Prostate gland (tissue), 2 donors: ENCODE data around the gene AGL. TPM values are rescaled to one million over a fixed set of nuclear protein-coding genes. Genes with fewer than 3 reads are reported as not detected.
"Not testable (repeated sequence)": the region's sequence is repeated elsewhere in the genome, so short reads cannot be mapped to it uniquely, and the experiment has no call there.

Experiments used
- DNase-seq: peaks from one replicate; pipeline ENCODE4 v3.0.0-alpha.2; 2019; ENCODE audit warnings: low spot score
- H3K27ac ChIP-seq, 2 donors: fragments of 200-600 bp; sonication (generic); 2 replicates each; pipeline ENCODE4 v1.5.1; 2017 to 2019
- H3K27me3 ChIP-seq: fragments of 200-600 bp; sonication (generic); replicated peaks from 2 replicates; pipeline ENCODE4 v1.5.1; 2019; ENCODE audit not compliant: insufficient read depth
- H3K36me3 ChIP-seq, 2 donors: fragments of 200-600 bp; sonication (generic); 1 replicate in 1 of 2; 2 replicates in 1 of 2; pipeline versions ENCODE4 v1.5.1 to v1.8.1; 2017 to 2019
- H3K4me1 ChIP-seq: fragments of 200-600 bp; sonication (generic); replicated peaks from 2 replicates; pipeline ENCODE4 v1.5.1; 2019
- H3K4me3 ChIP-seq, 2 donors: fragments of 200-600 bp; sonication (generic); 2 replicates each; pipeline ENCODE4 v1.5.1; 2017 to 2019
- H3K9me3 ChIP-seq: fragments of 200-600 bp; sonication (generic); 2 replicates; pipeline ENCODE4 v1.5.1; 2017
- POLR2A ChIP-seq: fragments of 450-650 bp; IDR thresholded peaks from one replicate; pipeline ENCODE4 v1.6.1; 2016; ENCODE audit warnings: antibody characterized with exemption, mild to moderate bottlenecking
- POLR2AphosphoS5 ChIP-seq: sonication (generic); formaldehyde crosslinking; IDR thresholded peaks from one replicate; pipeline ENCODE4 v1.6.1; 2017; ENCODE audit warnings: antibody characterized with exemption
- WGBS: methylation state at CpG from one replicate; pipeline ENCODE4 v1.1.5; 2018; 5-methylcytosine and 5-hydroxymethylcytosine counted together
- intact Hi-C: fragments of 100-400 bp; cut with DNase I; formaldehyde crosslinking; loops from one replicate; pipeline ENCODE4 v1.14.2; 2022
- total RNA-seq, 2 donors: library from RNA; depleted of rRNA; stranded (reverse); fragments of >200 nt; gene quantifications; one replicate each; pipeline ENCODE4 v1.1.0, GENCODE V29; 2016
- TF ChIP-seq, protein P1 (sequence below), 4 experiments: fragments of 200-600 bp in 2 of 4; fragments of 450-650 bp in 2 of 4; sonication (generic) in 2 of 4; IDR thresholded peaks; 1 replicate in 3 of 4; 2 replicates in 1 of 4; pipeline ENCODE4 v1.5.1; 2016 to 2019; ENCODE audit warnings: antibody characterized with exemption in 4 of 4, mild to moderate bottlenecking in 2 of 4, moderate library complexity in 2 of 4

AGL gene
- total RNA-seq, 2 donors from 2014 or later, result 17.6 to 28.6 TPM

GRCh38 chr1:99851850-99852454 lies 1.8 kb downstream of the AGL start:
- H3K9me3 ChIP-seq, result no peaks in the 10 kb centered on the region
- H3K27ac ChIP-seq, result no peak overlapping the region
- no peak overlapping the region for H3K4me3 ChIP-seq
- H3K27me3 ChIP-seq, result no peaks in the 10 kb centered on the region
- H3K4me1 ChIP-seq, result peaks cover 5% of the 10 kb centered on the region
- no peak for TF ChIP-seq POLR2AphosphoS5
- 54% methylated on average over 4 of the region's 4 CpGs for WGBS
- no peaks in the 10 kb centered on the region for H3K36me3 ChIP-seq
- DNase-seq, result no peak
- intact Hi-C loops, result no loop called here

DNA sequence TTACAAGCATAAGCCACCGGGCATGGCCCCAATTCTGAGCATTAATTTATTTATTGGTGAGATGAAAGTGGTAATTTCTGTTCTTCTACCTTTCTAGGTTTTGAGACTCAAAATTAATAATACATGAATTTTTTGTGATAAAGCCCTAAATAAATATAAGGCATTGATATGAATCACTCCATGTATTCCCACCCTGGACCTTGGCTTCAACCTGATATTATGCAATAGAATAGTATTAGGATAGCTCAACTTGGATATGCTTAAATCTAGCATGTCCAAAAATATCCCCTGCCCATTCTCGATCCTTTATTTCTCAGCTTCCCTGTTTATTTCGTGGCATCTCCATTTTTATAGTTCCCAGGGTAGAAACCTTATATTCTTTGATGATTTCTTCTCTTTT lies 2.5 kb downstream of the AGL start:
- no peaks in the 10 kb centered on the region for H3K36me3 ChIP-seq
- 53% methylated on average over 3 of the region's 3 CpGs for WGBS
- no peaks in the 10 kb centered on the region for H3K27me3 ChIP-seq
- H3K4me3 ChIP-seq, result no peak overlapping the region
- intact Hi-C loops, result no loop called here
- H3K9me3 ChIP-seq, result no peaks in the 10 kb centered on the region
- no peak for DNase-seq
- no peak overlapping the region for H3K27ac ChIP-seq
- peaks cover 5% of the 10 kb centered on the region for H3K4me1 ChIP-seq
- TF ChIP-seq POLR2AphosphoS5, result no peak
- no peak for TF ChIP-seq POLR2A
- TF ChIP-seq, protein P1, sequence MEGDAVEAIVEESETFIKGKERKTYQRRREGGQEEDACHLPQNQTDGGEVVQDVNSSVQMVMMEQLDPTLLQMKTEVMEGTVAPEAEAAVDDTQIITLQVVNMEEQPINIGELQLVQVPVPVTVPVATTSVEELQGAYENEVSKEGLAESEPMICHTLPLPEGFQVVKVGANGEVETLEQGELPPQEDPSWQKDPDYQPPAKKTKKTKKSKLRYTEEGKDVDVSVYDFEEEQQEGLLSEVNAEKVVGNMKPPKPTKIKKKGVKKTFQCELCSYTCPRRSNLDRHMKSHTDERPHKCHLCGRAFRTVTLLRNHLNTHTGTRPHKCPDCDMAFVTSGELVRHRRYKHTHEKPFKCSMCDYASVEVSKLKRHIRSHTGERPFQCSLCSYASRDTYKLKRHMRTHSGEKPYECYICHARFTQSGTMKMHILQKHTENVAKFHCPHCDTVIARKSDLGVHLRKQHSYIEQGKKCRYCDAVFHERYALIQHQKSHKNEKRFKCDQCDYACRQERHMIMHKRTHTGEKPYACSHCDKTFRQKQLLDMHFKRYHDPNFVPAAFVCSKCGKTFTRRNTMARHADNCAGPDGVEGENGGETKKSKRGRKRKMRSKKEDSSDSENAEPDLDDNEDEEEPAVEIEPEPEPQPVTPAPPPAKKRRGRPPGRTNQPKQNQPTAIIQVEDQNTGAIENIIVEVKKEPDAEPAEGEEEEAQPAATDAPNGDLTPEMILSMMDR (IDR thresholded peaks at IDR 0.05), result no peak

- H3K4me1 ChIP-seq, result no peaks in the 10 kb centered on the region
- WGBS, result 97% methylated on average over 1 of the region's 1 CpG
- TF ChIP-seq, protein P1 (IDR thresholded peaks at IDR 0.05), result no peak
- no peak for TF ChIP-seq POLR2A
- no peak for TF ChIP-seq POLR2AphosphoS5
Measured at GRCh38 chr1:99855914-99856450, 5.8 kb downstream of the AGL start.

DNA sequence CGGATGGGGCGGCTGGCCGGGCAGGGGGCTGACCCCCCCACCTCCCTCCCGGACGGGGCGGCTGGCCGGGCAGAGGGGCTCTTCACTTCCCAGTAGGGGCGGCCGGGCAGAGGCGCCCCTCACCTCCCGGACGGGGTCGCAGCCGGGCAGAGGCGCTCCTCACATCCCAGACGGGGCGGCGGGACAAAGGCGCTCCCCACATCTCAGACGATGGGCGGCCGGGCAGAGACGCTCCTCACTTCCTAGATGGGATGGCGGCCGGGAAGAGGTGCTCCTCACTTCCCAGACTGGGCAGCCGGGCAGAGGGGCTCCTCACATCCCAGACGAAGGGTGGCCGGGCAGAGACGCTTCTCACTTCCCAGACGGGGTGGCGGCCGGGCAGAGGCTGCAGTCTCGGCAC lies 6.9 kb downstream of the AGL start:
- H3K36me3 ChIP-seq, H3K4me1 ChIP-seq, H3K9me3 ChIP-seq, H3K27me3 ChIP-seq, DNase-seq, H3K4me3 ChIP-seq, intact Hi-C loops, H3K27ac ChIP-seq: not testable (repeated sequence)
- WGBS, result 96% methylated on average over 16 of the region's 33 CpGs

More at GRCh38 chr1:99855914-99856450, 5.8 kb downstream of the AGL start:
- Histone ChIP-seq H3K36me3 (no peaks in the 10 kb centered on the region), H3K27ac (no peak overlapping the region), H3K27me3 (no peaks in the 10 kb centered on the region), H3K9me3 (no peaks in the 10 kb centered on the region), H3K4me3 (no peak overlapping the region)
- intact Hi-C loops, result no loop called here
- no peak for DNase-seq

DNA sequence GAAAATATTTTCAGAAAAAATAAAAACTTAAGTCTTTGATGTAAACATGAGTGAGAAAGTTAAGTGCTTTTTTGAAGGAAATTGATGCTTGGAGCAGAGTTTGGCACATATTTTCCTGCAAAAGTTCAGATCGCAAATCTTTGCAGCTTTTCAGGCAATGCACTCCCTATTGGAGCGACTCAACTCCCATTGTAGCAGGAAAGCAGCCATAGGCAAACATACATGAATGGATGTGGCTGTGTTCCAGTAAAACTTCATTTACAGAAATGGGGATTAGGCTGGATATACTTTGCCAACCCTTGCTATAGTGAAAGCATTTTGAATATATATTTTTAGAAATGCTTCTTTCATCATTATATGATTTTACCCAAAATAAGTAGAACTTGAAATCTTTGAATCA lies 8.1 kb downstream of the AGL start:
- 40% methylated on average over 2 of the region's 2 CpGs for WGBS
- TF ChIP-seq POLR2AphosphoS5, result no peak
- no peak for TF ChIP-seq POLR2A
- TF ChIP-seq, protein P1 (IDR thresholded peaks at IDR 0.05), result no peak

GRCh38 chr1:99858881-99859280 lies 8.7 kb downstream of the AGL start:
- Histone ChIP-seq H3K4me3 (no peak overlapping the region), H3K27me3 (no peaks in the 10 kb centered on the region), H3K9me3 (no peaks in the 10 kb centered on the region), H3K36me3 (no peaks in the 10 kb centered on the region), H3K27ac (no peak overlapping the region), H3K4me1 (no peaks in the 10 kb centered on the region)
- TF ChIP-seq POLR2AphosphoS5 (no peak), POLR2A (no peak)
- TF ChIP-seq, protein P1 (IDR thresholded peaks at IDR 0.05), result no peak
- no peak for DNase-seq
- intact Hi-C loops, result no loop called here

More for the DNA sequence above, 8.1 kb downstream of the AGL start:
- intact Hi-C loops, result no loop called here
- H3K9me3 ChIP-seq, result no peaks in the 10 kb centered on the region
- no peak overlapping the region for H3K4me3 ChIP-seq
- no peak overlapping the region for H3K27ac ChIP-seq
- H3K36me3 ChIP-seq, result no peaks in the 10 kb centered on the region
- no peak for DNase-seq
- no peaks in the 10 kb centered on the region for H3K27me3 ChIP-seq
- H3K4me1 ChIP-seq, result no peaks in the 10 kb centered on the region
